HG03066 (cell line): ENCODE results near the gene PROM1.

ENCODE experiments used
- ATAC-seq: cut with Tn5 transposase; IDR thresholded peaks from one replicate; pipeline ENCODE4 v1.9.1; 2021; ENCODE audit warnings: low read depth; ENCODE audit not compliant: unreplicated experiment

Gene PROM1

DNA sequence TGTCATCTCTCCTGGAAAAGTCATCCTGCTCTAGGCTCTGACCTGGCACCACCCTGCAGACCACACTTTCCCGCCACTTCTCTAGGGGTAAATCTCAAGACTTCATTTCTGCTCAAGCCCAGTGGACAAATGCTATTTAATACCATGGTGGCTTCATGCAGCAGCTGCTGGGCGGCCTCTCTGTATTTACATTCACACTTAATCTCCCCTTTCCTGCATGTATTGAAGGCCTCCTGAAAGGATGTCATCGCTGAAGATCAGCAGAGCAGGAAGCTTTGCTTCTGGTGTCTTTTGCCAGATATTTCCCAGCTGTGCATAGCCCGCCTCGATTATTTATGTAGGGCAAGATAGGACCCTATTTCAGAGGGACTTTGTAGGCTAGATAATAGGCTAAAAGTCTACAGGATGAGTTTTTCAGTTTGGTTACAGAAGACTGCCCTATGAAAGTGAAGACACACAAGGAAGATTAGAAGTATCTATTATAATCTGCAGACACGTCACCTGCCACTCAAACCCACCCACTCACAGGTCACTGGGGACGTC, 17.2 kb downstream of the PROM1 start:
- no peak for ATAC-seq

DNA sequence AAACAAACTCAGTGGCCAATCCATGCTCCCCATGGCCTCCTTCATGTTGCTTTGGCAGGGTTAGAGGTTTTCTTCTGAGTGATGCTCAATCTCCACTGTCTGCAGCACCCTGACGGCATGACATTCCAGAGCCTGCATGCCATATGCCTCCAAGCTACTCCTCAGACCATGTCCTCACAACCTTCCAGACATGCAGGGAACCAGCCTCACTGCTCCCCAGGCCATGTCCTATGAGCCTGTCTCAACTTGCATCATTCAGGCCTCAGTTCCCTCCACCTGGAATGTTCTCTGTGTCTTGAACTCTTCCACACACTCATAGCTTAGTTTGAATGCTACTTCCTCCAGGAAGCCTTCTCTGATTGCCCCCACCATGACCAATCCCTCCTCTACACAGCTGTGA, 18.8 kb downstream of the PROM1 start:
- ATAC-seq = no peak

DNA sequence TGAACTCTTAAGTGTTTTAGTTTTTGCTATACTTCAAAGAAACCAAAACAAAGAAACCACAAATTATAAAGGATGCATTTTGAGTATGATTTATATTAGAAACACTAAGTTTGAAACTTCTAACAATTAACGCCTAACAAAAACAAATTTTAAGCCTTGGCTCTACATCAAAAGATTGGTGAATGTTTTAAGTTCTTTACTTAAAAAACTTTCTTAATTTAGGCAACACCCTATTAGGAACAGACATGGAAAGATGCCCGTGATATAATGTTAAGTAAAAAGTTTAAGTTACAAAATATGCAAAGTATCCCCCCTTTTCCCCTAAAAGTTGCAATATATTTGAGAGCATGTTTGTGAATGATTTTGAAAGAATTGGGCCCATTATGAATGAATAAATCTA, 21.2 kb downstream of the PROM1 start:
- ATAC-seq = no peak

DNA sequence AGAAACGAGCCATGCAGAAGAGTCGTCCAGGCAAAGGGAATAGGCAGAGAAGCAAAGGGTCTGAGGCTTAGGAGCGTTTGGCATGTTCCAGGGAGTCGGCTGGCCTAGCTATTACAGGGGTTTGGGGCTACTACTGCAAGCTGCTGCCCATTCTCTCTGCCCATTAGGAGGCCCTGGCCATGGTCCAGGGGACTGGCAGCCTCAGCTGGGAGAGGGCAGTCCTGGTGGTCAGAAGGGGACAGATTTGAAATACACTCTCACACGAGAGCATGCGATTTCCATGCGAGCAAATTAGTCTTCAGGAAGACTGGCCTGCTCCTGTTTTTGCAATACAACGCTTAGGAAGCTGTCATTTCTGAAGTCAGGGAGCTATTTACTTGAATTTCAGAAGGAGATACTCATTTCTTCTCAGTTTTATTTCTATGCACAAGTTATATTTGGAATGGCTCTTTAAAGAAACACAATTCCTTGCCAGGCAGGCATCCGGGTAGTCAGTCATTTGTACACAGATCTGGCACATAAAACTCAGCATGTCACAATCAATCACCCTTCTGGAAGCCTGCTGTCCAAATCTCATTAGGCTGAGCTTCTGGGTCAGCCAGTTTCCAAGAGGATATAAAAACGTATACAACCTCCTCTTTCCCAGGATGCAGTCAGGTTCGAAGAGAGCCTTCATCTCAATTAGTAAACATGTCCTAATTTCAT, 27.0 kb downstream of the PROM1 start:
- no peak for ATAC-seq

DNA sequence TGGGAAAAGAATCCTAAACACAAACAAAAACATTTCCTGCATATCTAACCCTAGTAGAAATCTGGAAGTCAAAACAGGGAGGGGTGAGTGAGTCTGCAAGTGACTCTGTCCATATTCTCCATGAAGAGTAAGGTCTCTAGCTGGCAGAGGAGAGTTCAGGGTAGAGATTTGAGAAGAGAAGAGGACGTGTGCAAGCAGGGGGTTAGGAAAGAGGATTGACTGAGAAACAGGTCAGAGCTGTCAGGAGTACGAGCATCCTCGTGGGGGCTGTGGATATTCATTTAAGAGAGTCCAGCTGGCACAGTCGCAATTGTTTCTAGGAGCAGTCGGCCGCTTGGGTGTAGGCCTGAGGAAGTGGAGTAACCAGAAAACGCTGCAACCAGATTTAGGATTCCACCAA, 27.9 kb downstream of the PROM1 start:
- ATAC-seq = no peak

DNA sequence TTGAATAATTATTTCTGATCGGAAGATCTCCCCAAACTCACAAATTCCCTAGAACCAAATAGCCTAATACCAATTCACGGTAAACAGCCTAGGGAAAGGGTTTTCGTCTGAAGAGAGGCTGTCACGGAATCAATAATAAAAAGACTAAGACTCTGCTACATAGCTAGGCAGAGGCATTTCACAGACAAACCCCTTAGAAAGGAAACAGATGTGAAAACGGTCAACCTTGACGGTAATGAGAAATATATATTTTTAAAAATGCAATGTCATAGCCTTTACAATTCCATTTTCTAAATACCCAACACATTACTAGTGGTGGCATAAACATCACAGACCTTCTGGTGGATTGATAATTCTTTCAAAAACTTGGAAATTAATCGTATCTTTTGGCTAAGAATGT, 28.4 kb downstream of the PROM1 start:
- ATAC-seq = no peak

DNA sequence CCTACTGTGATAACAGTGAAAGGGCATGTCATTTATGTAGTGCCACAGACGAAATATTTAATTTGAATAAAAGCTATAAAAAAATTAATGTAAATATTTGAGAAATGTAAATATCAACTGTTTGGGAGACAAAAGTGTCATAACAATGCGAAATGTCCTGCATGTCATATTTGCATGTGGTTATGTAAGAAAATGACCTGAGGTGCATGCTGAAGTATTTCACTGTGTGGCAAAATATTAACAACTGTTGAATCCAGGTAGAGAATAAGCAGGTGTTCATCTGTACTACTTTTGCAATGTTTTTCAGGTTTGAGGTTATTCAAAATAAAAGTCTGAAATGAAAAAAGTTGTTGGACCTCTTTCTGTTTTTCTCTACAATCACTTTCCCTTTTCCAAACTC, 30.9 kb downstream of the PROM1 start:
- no peak for ATAC-seq

DNA sequence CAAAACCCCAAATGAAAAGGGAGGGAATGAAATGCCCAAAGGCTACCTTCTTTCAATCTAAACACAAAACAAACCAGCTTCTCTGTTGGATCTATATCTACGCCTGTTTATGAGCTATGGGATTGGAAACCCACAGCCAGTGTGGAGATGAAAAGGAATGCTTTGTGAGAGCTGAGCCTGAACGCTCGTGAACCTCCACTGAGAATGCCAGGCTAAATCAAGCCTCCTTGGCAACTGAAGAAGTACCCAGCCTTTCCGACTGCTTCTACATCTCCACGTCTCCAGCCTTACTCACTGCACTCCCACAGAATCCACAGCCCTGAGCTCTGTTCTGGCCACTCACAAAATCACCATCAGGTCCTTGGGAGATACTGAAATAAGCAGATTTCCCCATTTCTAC, 31.8 kb downstream of the PROM1 start:
- ATAC-seq = no peak

DNA sequence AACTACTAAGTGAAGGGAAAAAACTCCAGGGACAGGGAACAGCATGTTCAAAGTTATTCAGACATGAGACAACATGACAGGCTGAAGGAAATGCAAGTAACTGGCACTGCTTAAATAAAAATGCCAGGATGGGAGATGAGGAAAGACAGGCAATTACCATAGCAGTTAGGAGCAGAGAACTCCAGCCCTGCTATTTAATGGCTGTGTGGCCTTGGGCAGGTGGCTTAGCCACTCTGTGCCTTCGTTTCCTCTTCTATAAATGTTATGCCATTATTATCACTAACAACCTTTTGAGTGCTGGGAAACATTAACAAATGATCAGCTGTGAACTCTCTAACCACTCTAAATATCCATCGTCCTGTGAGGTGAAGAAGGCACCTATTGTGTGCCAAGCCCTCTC, 32.7 kb downstream of the PROM1 start:
- no peak for ATAC-seq

DNA sequence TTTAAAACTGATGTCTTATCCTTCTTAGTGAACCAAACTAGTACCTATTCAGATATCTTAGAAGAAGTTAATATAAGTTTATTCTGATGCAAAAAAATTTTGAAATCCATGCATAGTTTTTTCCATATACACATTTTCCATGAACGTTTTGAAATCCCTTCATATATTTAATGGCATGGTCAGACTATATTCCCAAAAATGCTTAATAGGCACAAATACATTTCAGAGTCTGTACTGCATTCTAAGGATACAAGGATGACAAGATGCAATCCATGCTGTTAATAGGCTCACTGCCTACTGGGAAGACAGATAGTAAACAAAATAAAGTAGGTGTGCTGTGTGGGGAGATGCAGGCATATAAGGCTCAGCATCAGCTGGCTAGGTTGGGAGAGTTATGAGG, 33.2 kb downstream of the PROM1 start:
- ATAC-seq = no peak

DNA sequence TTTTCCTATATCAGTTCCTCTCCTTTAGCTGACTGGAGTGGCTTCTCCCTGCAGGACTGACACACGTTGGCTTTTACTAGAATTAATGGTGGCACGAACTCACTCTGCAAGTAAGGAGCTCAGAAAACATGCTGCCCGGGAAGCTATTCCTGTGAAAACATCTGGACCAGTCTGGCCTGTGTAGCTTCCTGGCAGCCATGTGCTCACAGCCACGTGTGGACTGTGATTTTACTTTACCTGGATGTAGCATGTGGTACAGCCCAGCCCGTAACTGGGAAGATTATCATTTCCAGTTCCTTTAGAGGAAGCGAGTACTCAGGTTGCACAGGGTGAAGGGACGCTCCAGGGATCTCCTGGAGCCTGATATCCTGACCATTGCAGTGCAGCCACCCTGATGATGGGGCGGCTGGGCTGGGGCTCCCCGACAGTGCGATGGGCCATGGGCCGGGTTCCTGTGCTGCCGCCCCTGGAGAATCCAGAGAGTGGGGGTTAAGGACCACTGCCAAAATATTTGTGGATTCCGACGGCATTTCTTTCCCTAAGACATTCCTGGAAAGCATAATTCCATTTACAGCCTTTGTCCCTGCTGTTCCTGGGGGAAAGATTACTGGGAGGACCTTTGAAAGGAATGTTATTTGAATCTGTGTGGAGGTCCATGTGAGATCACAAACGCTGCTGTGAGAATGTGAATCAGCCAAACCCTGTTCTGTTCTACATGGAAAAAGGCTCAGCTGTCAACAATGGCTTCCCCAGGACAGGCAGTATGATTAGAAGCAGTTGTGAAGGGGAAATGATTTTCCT, 35.0 kb downstream of the PROM1 start:
- ATAC-seq = no peak

DNA sequence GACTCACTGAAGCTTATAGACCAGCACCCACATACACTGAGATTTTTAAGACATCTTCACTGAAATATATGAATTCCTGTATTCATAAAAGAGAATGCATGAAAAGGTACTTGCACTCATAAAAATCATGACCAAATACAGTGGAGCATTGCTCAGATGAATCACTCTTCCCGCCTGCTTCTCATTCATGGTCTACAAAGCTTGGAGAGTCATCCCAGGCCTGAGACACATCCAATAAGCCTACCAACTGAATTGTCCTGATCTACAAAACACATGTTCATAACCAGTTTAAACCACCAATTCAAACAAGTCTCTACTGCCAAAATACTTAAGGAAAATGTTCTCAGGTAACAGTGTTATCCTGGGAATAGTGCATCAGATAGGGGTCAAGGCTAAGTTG, 38.1 kb downstream of the PROM1 start:
- ATAC-seq = no peak

DNA sequence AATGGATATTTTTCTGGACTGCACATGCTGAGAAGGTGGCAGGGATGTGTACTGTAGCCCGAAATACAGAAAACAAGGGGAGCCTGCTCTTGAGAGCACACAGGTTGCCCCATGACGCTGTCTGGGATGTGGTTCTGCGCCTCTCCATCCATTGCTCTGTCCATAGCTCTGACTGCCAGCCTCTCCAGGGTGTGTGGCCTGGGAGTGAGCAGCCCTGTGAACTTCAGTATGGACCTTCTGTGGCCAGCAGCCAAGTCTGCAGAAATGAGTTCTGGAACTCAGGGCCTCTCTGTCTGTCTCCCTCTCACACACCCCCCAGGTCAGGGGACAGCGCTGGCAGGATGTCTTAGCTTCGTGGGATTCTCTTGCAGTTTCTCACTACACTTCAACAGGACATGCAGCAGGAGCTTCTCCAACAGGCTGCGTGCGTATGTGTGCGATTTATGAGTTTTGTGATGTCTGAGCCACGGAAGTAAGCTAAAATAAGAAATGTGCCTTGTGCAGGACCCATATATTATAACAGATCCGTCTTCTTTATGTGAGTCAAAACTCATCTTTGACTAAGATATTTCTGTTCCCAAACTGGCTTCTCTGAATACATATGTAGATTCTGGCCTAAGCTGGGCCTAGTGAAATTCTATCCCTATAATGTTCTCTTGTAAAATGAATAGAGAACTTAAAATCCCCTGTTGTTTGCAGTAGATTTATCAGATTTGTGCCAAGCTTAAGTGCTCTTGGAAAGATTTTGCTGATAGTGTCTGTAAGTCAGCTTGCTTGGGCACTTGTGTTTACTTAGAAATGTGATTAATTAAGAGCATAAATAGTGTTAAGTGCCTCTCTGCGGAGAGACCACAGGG, 40.0 kb downstream of the PROM1 start:
- no peak for ATAC-seq

DNA sequence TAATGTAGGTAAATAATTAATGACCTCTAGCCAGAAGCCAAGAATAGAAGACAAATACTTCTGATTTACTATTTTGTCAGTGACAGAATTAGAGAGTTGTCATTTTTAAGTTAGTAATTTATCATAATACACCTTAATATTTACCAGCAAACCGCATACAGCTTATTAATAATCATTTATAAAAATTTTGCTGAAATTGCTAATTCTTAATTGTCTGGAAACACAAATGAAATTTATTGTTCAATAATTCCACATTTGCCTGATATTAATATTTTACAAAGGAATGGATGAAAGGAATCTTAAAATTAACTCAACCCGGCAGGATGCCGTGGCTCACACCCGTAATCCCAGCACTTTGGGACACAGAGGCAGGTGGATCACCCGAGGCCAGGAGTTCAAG, 44.7 kb downstream of the PROM1 start:
- ATAC-seq = no peak

DNA sequence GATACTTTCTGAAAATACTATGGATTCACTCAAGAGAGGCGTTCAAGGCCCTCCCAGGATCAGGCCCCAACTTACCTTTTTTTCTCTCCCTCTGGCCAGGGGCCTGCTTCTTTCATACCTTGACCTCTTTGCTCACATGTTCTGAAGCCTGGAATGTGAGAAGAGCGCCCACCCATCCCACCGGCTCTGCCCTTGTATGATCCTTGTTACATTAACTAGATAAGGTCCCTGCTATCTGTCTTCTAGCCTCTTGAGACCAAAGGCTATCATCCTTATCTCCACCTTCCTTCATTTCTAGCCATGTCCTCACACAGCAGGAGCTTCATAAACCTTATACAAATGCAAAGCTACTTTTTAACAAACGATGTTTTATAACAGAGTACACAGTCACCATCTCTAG, 45.9 kb downstream of the PROM1 start:
- ATAC-seq = no peak

DNA sequence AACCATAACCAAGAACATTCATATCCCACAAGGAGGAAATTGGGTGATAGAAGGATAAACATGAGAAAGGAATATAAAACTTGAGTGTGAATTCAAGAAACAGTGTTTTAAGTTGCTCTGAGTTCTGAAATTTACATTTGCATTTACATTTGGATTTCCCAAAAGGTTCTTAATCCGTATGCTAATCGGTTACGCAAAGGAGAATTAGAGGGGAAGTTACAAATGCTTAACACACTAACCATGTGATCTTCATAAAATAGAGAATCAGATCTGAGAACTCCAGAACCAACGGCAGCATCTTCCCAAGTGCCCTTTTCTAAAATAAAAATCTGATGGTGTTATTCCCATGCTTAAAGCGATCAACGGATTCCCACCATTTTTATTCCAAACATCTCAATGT, 48.0 kb downstream of the PROM1 start:
- ATAC-seq = no peak

DNA sequence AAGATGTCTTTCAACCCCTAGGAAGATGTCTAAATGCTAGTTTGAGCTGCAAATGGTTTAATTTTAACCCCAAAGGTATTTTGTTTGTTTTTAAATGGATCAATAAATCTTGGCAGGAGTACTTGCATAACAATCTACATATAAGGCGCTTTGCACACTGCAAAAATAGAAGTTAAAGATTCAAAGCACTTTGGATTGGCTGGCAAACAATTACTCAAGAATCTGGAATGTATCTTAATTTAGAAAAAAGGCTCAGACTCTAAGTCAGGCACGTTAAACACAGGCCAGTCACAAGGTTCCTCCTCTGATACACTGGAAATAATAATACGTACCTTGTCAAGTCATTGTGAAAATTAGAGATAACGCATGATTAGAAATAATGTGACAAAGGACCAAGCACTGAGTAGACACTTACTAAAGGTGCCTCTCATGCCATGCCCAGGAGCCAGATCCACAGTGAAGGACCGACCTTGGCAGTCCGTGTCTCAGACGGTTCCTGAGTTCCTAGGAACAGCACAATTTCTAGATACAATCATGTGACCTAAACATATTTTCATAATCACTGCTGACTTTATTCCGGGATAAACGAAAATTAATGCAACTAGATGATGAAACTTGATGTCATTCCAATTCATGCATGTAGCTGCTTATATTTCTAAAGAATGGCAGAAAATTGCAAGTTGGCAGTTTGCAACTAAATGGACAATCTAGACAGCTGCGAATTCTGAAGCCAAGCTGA, 49.6 kb downstream of the PROM1 start:
- ATAC-seq = no peak

DNA sequence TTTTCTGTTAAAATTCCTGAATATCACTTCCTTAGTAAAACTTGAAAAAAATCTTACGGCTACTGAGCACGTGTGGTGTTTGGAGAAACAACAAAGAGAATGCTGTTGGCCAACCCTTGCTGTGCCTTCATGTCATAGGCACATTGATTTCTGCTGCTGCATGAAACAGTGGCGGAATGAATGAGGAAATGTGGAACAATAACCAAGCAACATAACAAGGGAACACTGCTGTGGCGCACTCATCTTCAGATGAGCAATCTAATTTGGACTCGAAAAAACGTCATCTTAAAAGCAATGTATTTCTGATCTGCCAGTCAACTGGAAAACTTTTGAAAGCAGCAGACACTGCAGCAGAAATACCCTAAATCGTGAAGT, 51.4 kb downstream of the PROM1 start:
- no peak for ATAC-seq

DNA sequence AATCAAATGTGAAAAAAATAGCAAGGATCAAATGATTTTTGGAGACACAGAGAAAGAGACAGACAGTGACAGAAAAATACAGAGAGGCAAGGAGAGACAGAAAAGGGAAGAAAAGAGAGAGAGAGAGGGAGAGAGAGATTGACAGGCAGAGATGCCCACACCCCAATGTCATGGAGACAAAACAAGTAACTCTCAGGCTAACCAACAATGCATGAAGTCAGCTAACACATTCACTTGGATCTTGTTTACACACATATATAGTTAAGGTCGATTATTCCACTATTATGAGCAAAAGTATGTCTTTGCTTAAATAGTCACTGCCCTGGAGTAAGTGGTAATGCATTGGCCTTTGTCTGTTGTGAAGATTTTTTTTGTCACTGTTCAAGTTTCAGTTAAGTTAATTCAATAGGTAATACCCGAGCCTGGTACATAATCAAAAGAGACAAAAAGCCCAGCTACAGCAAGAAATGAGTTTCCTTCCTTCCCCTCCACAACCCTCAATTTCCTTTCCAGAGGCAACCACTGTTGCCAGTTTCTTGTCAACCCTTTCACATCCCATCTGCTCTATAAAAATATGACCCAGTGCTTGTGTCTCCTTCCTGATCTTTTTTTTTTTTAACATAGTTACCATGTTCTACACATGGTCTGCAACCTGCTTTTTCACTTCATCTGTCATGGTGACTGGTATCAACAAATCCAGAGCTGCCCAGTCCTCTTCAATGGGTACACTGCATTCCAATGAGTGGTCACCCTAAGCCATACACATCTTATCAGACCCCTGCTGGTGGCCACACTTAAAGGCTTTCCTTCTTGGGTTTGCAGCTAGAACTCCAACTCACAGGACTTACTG, 52.1 kb downstream of the PROM1 start:
- no peak for ATAC-seq

DNA sequence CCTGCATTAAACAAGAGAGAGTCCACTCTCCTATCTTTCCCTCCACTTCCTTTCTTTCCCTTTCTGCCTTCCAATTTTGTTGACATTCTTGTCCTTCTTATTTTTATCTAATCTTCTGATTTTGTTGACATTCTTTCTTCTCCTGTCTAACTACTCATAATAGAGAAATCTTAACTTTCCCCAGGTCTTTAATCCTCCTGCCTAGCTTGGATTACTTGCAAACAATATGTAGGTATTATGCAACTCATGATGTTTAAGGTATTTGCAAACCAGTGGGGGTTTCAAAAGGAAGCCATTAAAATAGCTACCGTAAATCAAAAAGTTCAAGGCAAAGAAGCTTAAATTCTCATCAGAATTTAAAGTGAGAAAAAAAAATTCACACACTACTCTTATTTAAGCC, 53.9 kb downstream of the PROM1 start:
- no peak for ATAC-seq
